Mammary epithelial cell (primary cell): ENCODE data around the gene ETV3L.

Source experiments
- CTCF ChIP-seq, 2 donors: IDR thresholded peaks in 1 of 2; conservative IDR thresholded peaks in 1 of 2; 2 replicates each; pipeline ENCODE4 v1.5.1; 2011 to 2012; ENCODE audit warnings: inconsistent platforms in 2 of 2, low read length in 2 of 2, mild to moderate bottlenecking in 2 of 2, control low read depth in 1 of 2, low read depth in 1 of 2; ENCODE audit not compliant: insufficient read depth in 1 of 2; ENCODE audit errors: extremely low read depth in 1 of 2
- EZH2 ChIP-seq: IDR thresholded peaks from 2 replicates; pipeline ENCODE4 v1.6.1; 2012; ENCODE audit warnings: low read length, inconsistent platforms, borderline replicate concordance

- TF ChIP-seq CTCF (conservative IDR thresholded peaks at IDR 0.05 in 1 of 2, IDR thresholded peaks at IDR 0.05 in 1 of 2; ENCODE audit: extremely low read depth in 1 of 2, insufficient read depth in 1 of 2, low read depth in 1 of 2, low read length in 2 of 2) (no peak), EZH2 (no peak)
These were observed 38.8 kb upstream of the ETV3L start, which contains the start of gene ETV3 for GRCh38 chr1:157138220-157139051.
